GM15510 (cell line): ENCODE data around the gene KRTAP9-7.

Experiments used
- POLR2A ChIP-seq: IDR thresholded peaks from 3 replicates; pipeline ENCODE4 v1.6.1; 2011; ENCODE audit warnings: borderline replicate concordance; ENCODE audit not compliant: insufficient read length; ENCODE audit errors: extremely low read depth

Gene KRTAP9-7

GRCh38 chr17:41265078-41265477, 10.4 kb upstream of the KRTAP9-7 start, which contains the start of gene KRTAP9-6:
Gene KRTAP9-6, plus strand, starts transcription at chr17:41265378. Its CDS starts 0 bp downstream, at chr17:41265378.
- no peak for TF ChIP-seq POLR2A

GRCh38 chr17:41267711-41268110, 7.8 kb upstream of the KRTAP9-7 start:
- TF ChIP-seq POLR2A, result no peak

- TF ChIP-seq POLR2A, result no peak
These were observed 3.6 kb upstream of the KRTAP9-7 start for GRCh38 chr17:41271858-41272257.

- no peak for TF ChIP-seq POLR2A
These were observed 2.9 kb downstream of the KRTAP9-7 start for GRCh38 chr17:41278176-41278955.

- TF ChIP-seq POLR2A, result no peak
These were observed 8.5 kb downstream of the KRTAP9-7 start for GRCh38 chr17:41284043-41284442.

- TF ChIP-seq POLR2A, result no peak
These were observed 9.0 kb downstream of the KRTAP9-7 start for GRCh38 chr17:41284546-41284945.

- TF ChIP-seq POLR2A, result no peak
These were observed 11.6 kb downstream of the KRTAP9-7 start for GRCh38 chr17:41287050-41287449.

- TF ChIP-seq POLR2A, result no peak
These were observed 18.5 kb downstream of the KRTAP9-7 start for GRCh38 chr17:41294016-41294415.

- no peak for TF ChIP-seq POLR2A
These were observed 21.3 kb downstream of the KRTAP9-7 start for GRCh38 chr17:41296846-41297245.

GRCh38 chr17:41298458-41299135, 23.1 kb downstream of the KRTAP9-7 start:
- no peak for TF ChIP-seq POLR2A

GRCh38 chr17:41301204-41301790, 25.8 kb downstream of the KRTAP9-7 start:
- TF ChIP-seq POLR2A, result no peak

GRCh38 chr17:41301916-41302901, 26.7 kb downstream of the KRTAP9-7 start, which contains the start of gene KRTAP29-1:
Gene KRTAP29-1, minus strand, starts transcription at chr17:41302851. Its CDS starts 0 bp downstream, at chr17:41302851.
- TF ChIP-seq POLR2A, result no peak

- no peak for TF ChIP-seq POLR2A
These were observed 27.5 kb downstream of the KRTAP9-7 start for GRCh38 chr17:41302981-41303380.

GRCh38 chr17:41304091-41304490, 28.6 kb downstream of the KRTAP9-7 start:
- TF ChIP-seq POLR2A, result no peak
